Nephron progenitor cell (in vitro differentiated cells): Measurements from ENCODE around the gene ANKRD66.

Source experiments
- DNase-seq: peaks from one replicate; pipeline ENCODE4 v3.0.0; 2021
- H3K27ac Mint-ChIP-seq: 2 replicates; pipeline ENCODE4 v1.8.0; 2021; ENCODE audit warnings: mild to moderate bottlenecking, moderate library complexity, mixed read lengths
- H3K27me3 Mint-ChIP-seq: 2 replicates; pipeline ENCODE4 v1.8.0; 2021; ENCODE audit warnings: mild to moderate bottlenecking, low read depth, mixed read lengths; ENCODE audit not compliant: poor library complexity
- H3K36me3 Mint-ChIP-seq: 2 replicates; pipeline ENCODE4 v1.8.0; 2021; ENCODE audit warnings: low read depth, mixed read lengths
- H3K4me1 Mint-ChIP-seq: 2 replicates; pipeline ENCODE4 v1.8.0; 2021; ENCODE audit warnings: mixed read lengths
- H3K4me3 Mint-ChIP-seq: 2 replicates; pipeline ENCODE4 v1.8.0; 2021; ENCODE audit warnings: mild to moderate bottlenecking, moderate library complexity, mixed read lengths
- H3K9me3 Mint-ChIP-seq: 2 replicates; pipeline ENCODE4 v1.8.0; 2021; ENCODE audit warnings: mild to moderate bottlenecking, moderate library complexity, mixed read lengths
- CTCF ChIP-seq: fragments of 200-600 bp; sonication (generic); IDR thresholded peaks from 2 replicates; pipeline ENCODE4 v1.5.0; 2021; ENCODE audit warnings: antibody characterized with exemption

Gene ANKRD66

GRCh38 chr6:46719099-46719498, 27.6 kb upstream of the ANKRD66 start:
- no peak overlapping the region for H3K27ac Mint-ChIP-seq
- no peaks in the 10 kb centered on the region for H3K9me3 Mint-ChIP-seq
- H3K36me3 Mint-ChIP-seq: no peaks in the 10 kb centered on the region
- TF ChIP-seq CTCF: no peak
- peaks cover 3% of the 10 kb centered on the region for H3K27me3 Mint-ChIP-seq
- no peak overlapping the region for H3K4me3 Mint-ChIP-seq
- no peaks in the 10 kb centered on the region for H3K4me1 Mint-ChIP-seq
- no peak for DNase-seq

GRCh38 chr6:46720401-46720800, 26.3 kb upstream of the ANKRD66 start:
- no peak overlapping the region for H3K27ac Mint-ChIP-seq
- peaks cover 3% of the 10 kb centered on the region for H3K27me3 Mint-ChIP-seq
- TF ChIP-seq CTCF: no peak
- H3K9me3 Mint-ChIP-seq: no peaks in the 10 kb centered on the region
- H3K4me1 Mint-ChIP-seq: no peaks in the 10 kb centered on the region
- DNase-seq: no peak
- no peaks in the 10 kb centered on the region for H3K36me3 Mint-ChIP-seq
- no peak overlapping the region for H3K4me3 Mint-ChIP-seq

- Mint-ChIP-seq H3K36me3 (no peaks in the 10 kb centered on the region), H3K9me3 (no peaks in the 10 kb centered on the region), H3K27ac (no peak overlapping the region), H3K4me1 (peaks cover 8% of the 10 kb centered on the region), H3K4me3 (no peak overlapping the region), H3K27me3 (peaks cover 17% of the 10 kb centered on the region)
- DNase-seq: no peak
- no peak for TF ChIP-seq CTCF
Measured at GRCh38 chr6:46729787-46730326, 16.9 kb upstream of the ANKRD66 start.

GRCh38 chr6:46730921-46731461, 15.7 kb upstream of the ANKRD66 start:
- Mint-ChIP-seq H3K27me3 (peaks cover 23% of the 10 kb centered on the region), H3K27ac (no peak overlapping the region), H3K4me3 (no peak overlapping the region), H3K4me1 (peaks cover 12% of the 10 kb centered on the region), H3K9me3 (no peaks in the 10 kb centered on the region), H3K36me3 (no peaks in the 10 kb centered on the region)
- no peak for DNase-seq
- no peak for TF ChIP-seq CTCF

- peak overlapping the region; percentile 91 for H3K4me3 Mint-ChIP-seq
Measured at GRCh38 chr6:46733341-46733801, 13.4 kb upstream of the ANKRD66 start.

More at GRCh38 chr6:46733341-46733801, 13.4 kb upstream of the ANKRD66 start:
- H3K9me3 Mint-ChIP-seq: no peaks in the 10 kb centered on the region
- DNase-seq: no peak
- peaks cover 47% of the 10 kb centered on the region for H3K27me3 Mint-ChIP-seq
- no peaks in the 10 kb centered on the region for H3K36me3 Mint-ChIP-seq
- peaks cover 12% of the 10 kb centered on the region for H3K4me1 Mint-ChIP-seq
- no peak for TF ChIP-seq CTCF
- H3K27ac Mint-ChIP-seq: no peak overlapping the region
